Transverse colon (tissue), 3 donors: ENCODE measurements around the gene CCDC91.

Source experiments
- EP300 ChIP-seq: sonication (generic); formaldehyde crosslinking; IDR thresholded peaks from one replicate; pipeline ENCODE4 v1.6.1; 2017; ENCODE audit warnings: antibody characterized with exemption, low read depth
- POLR2A ChIP-seq: fragments of 450-650 bp; IDR thresholded peaks from one replicate; pipeline ENCODE4 v1.6.1; 2016; ENCODE audit warnings: antibody characterized with exemption, mild to moderate bottlenecking, moderate library complexity
- TF ChIP-seq, protein P1 (sequence below), 5 experiments: fragments of 200-600 bp in 3 of 5; fragments of 450-650 bp in 2 of 5; sonication (generic) in 3 of 5; IDR thresholded peaks; 1 replicate in 2 of 5; 2 replicates in 3 of 5; pipeline ENCODE4 v1.5.1; 2016 to 2017; ENCODE audit warnings: antibody characterized with exemption in 5 of 5, inconsistent platforms in 3 of 5, mild to moderate bottlenecking in 2 of 5, moderate library complexity in 1 of 5

DNA sequence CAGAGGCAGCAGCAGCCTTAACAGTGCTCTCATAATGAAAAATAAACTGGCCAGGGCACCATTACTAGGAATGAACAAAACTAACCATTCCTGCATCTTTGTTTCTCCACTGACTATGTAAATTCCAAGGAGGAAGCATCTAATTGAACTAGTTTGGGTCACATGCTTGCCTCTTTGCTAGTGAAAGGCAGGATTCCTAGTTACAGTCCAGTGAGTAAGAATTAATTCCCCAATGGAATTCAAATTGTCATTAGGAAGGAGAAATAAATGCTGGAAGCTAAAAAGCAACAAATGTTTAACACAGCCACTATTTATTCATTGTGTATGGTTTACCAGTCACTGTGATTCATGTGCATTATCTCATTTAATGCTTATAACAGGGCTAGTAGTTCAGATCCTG lies 316.0 kb downstream of the CCDC91 start:
- TF ChIP-seq, protein P1, sequence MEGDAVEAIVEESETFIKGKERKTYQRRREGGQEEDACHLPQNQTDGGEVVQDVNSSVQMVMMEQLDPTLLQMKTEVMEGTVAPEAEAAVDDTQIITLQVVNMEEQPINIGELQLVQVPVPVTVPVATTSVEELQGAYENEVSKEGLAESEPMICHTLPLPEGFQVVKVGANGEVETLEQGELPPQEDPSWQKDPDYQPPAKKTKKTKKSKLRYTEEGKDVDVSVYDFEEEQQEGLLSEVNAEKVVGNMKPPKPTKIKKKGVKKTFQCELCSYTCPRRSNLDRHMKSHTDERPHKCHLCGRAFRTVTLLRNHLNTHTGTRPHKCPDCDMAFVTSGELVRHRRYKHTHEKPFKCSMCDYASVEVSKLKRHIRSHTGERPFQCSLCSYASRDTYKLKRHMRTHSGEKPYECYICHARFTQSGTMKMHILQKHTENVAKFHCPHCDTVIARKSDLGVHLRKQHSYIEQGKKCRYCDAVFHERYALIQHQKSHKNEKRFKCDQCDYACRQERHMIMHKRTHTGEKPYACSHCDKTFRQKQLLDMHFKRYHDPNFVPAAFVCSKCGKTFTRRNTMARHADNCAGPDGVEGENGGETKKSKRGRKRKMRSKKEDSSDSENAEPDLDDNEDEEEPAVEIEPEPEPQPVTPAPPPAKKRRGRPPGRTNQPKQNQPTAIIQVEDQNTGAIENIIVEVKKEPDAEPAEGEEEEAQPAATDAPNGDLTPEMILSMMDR (IDR thresholded peaks at IDR 0.05): no peak
- no peak for TF ChIP-seq EP300
- TF ChIP-seq POLR2A: no peak
